Measurements from ENCODE around the gene SPNS1. TPM values are rescaled to one million over a fixed set of nuclear protein-coding genes. Genes with fewer than 3 reads are reported as not detected.

Gene SPNS1
- total and polyA plus RNA-seq, 2 of the 8 experiments (the other 6 are each of a cell fraction or from before 2014, with no cell fraction given), result 48.8 to 66.9 TPM

DNA sequence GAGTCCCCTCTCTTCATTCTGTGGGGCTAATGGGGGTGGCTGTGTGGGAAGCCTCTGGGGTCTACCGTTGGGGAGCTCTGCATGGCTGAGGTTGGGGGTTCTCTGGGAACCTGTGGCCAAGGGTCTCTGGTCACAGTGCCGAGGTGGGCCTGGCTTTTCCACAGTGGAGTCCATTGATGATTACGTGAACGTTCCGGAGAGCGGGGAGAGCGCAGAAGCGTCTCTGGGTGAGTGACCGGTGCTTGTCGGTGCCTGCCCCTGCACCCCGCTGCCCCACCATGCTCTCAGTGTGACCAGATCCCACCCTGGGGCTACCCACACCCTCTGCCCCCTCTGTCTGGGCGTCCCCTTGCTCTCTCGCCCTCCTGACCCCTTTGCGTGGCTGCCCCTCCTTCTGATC, 14.8 kb downstream of the SPNS1 start:
- no peak overlapping the region for H2BK15ac ChIP-seq (ENCODE audit: low read length)
- CTCF ChIA-PET (ENCODE audit: partially characterized antibody), result interaction anchor here (1.3 to 3.5 kb wide), 3 partner anchors 8 to 16 kb away, joined by 4 to 25 read pairs (median 13); no protein-coding TSS in a partner anchor
- no peaks in the 10 kb centered on the region for H3K79me1 ChIP-seq (ENCODE audit: low read depth, low read length)
- no peak overlapping the region for H3K56ac ChIP-seq (replicated peaks; ENCODE audit: insufficient read length, low read depth, low read length)
- H3K4me1 ChIP-seq (replicated peaks in 1 of 4; ENCODE audit: control insufficient read depth in 3 of 4, insufficient read depth in 4 of 4, low read length in 3 of 4), result no peaks in the 10 kb centered on the region
- no peak overlapping the region for H3K4ac ChIP-seq (replicated peaks; ENCODE audit: insufficient read length, low read depth, low read length)
- no peaks in the 10 kb centered on the region for H3K9me3 ChIP-seq (ENCODE audit: insufficient read depth in 2 of 2, low read depth in 1 of 2, low read length in 1 of 2)
- POLR2A ChIA-PET (ENCODE audit: partially characterized antibody), result interaction anchor here (0.6 to 1.4 kb wide), 4 partner anchors 9 to 22 kb away, joined by 3 to 4 read pairs (median 3); no protein-coding TSS in a partner anchor
- no peak overlapping the region for H3K27ac ChIP-seq (ENCODE audit: low read depth, low read length)
- WGBS, 2 experiments (ENCODE audit: extremely low coverage in 1 of 2, insufficient coverage in 1 of 2, insufficient read length in 1 of 2, insufficient replicate concordance in 2 of 2, low coverage in 1 of 2, low lambda C conversion rate in 2 of 2, missing lambda C conversion rate in 1 of 2), result 89% methylated on average over 13 of the region's 14 CpGs; no CpG with 5 or more reads in 1 of the 2 experiments
- H3K4me2 ChIP-seq (ENCODE audit: insufficient read depth in 1 of 2, low read depth in 2 of 2, low read length in 2 of 2), result no peak overlapping the region
- H4K5ac ChIP-seq (ENCODE audit: insufficient read length, low read depth, low read length), result no peak overlapping the region
- H3K23me2 ChIP-seq (ENCODE audit: low read depth, low read length), result no peaks in the 10 kb centered on the region
- no peak overlapping the region for H2AFZ ChIP-seq (ENCODE audit: low read length)
- no peak for FAIRE-seq
- H2BK12ac ChIP-seq (ENCODE audit: low read depth, low read length), result no peak overlapping the region
- H3K18ac ChIP-seq (ENCODE audit: extremely low read depth, low read length), result no peak overlapping the region
- no peak overlapping the region for H4K91ac ChIP-seq (replicated peaks; ENCODE audit: insufficient read length, low read length)
- no peak overlapping the region for H3K14ac ChIP-seq (ENCODE audit: insufficient read length)
- H3K27me3 ChIP-seq (replicated peaks in 1 of 4; ENCODE audit: control insufficient read depth in 3 of 4, extremely low read depth in 1 of 4, insufficient read depth in 3 of 4, low read length in 3 of 4), result no peaks in the 10 kb centered on the region
- H2BK20ac ChIP-seq (ENCODE audit: low read length), result no peak overlapping the region
- no peak overlapping the region for H4K8ac ChIP-seq (ENCODE audit: extremely low read depth, insufficient read depth, low read length)
- no peak for DNase-seq (ENCODE audit: low read depth in 1 of 2, low spot score in 2 of 2)
- H3K9ac ChIP-seq (replicated peaks in 1 of 4; ENCODE audit: extremely low read depth in 1 of 4, low read depth in 3 of 4, low read length in 3 of 4), result no peak overlapping the region
- H2BK120ac ChIP-seq (replicated peaks; ENCODE audit: low read depth, low read length), result no peak overlapping the region
- H2AK5ac ChIP-seq (ENCODE audit: low read depth, low read length), result no peak overlapping the region
- H3K4me3 ChIP-seq (ENCODE audit: extremely low read depth in 1 of 4, insufficient read depth in 2 of 4, low read depth in 3 of 4, low read length in 4 of 4), result no peak overlapping the region
- peaks cover 0 to 2% of the 10 kb centered on the region in 2 experiments for H4K20me1 ChIP-seq (replicated peaks in 1 of 2; ENCODE audit: control insufficient read depth in 1 of 2, insufficient read depth in 2 of 2, low read length in 2 of 2)
- H3K36me3 ChIP-seq (ENCODE audit: control insufficient read depth in 2 of 4, insufficient read depth in 4 of 4, low read length in 3 of 4), result no peaks in the 10 kb centered on the region; a peak in 1 of 8 replicates
- H2BK5ac ChIP-seq (ENCODE audit: low read depth, low read length), result no peak overlapping the region
- H3K79me2 ChIP-seq (ENCODE audit: control insufficient read depth in 1 of 2, insufficient read depth in 2 of 2, low read length in 2 of 2), result no peaks in the 10 kb centered on the region
- no peak overlapping the region for H3K23ac ChIP-seq (ENCODE audit: insufficient read length)
- TF ChIP-seq TAF7 (optimal IDR thresholded peaks at IDR 0.05; ENCODE audit: borderline replicate concordance, low read depth, low read length) (no peak), SP4 (IDR thresholded peaks at IDR 0.05; ENCODE audit: low read length) (no peak), CHD1 (IDR thresholded peaks at IDR 0.05; ENCODE audit: low read depth, low read length) (no peak), CTBP2 (IDR thresholded peaks at IDR 0.05; ENCODE audit: borderline replicate concordance, insufficient read depth, insufficient read length, low read length) (no peak), EP300 (IDR thresholded peaks at IDR 0.05; ENCODE audit: borderline replicate concordance in 1 of 2, low read depth in 2 of 2, low read length in 2 of 2) (no peak), SRF (IDR thresholded peaks at IDR 0.05; ENCODE audit: low read depth, low read length) (no peak), YY1 (IDR thresholded peaks at IDR 0.05; ENCODE audit: low read depth, low read length) (no peak), SAP30 (IDR thresholded peaks at IDR 0.05; ENCODE audit: insufficient read depth, insufficient replicate concordance, low read length) (no peak), ASH2L (IDR thresholded peaks at IDR 0.05; ENCODE audit: low read length) (no peak), HDAC2 (IDR thresholded peaks at IDR 0.05; ENCODE audit: borderline replicate concordance in 1 of 2, low read depth in 2 of 2, low read length in 2 of 2) (no peak), ATF3 (IDR thresholded peaks at IDR 0.05; ENCODE audit: insufficient read depth, low read depth, low read length) (no peak), MAFK (IDR thresholded peaks at IDR 0.05; ENCODE audit: low read depth, low read length) (no peak), SIX5 (IDR thresholded peaks at IDR 0.05; ENCODE audit: low read depth, low read length) (no peak)

All from H1 (cell line).